ENCODE data around the gene SLC24A3.

DNA sequence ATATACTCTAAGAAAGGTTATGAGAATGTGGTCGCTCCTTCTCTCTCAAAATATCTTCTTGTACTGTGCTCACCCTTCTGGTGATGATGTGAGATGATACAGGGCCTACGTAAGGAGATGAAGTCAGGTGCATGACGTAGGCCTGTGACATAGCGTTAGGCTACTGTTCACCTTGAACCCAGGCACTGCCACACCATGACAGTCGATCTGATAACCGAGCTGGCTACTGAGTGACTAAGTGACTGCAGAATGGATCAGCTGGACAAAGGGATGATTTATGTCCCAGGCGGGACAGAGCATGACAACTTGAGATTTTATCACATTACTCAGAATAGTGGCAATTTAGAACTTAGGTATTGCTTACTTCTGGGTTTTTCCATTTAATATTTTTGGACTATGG lies 11.2 kb downstream of the SLC24A3 start:
- no peak for TF ChIP-seq ZNF48 (tag by site-specific recombination; IDR thresholded peaks at IDR 0.05)
- TF ChIP-seq ZNF175 (tag by site-specific recombination; IDR thresholded peaks at IDR 0.05): no peak
- no peak for TF ChIP-seq GLI4 (tag by site-specific recombination; IDR thresholded peaks at IDR 0.05)
- TF ChIP-seq, protein P1, sequence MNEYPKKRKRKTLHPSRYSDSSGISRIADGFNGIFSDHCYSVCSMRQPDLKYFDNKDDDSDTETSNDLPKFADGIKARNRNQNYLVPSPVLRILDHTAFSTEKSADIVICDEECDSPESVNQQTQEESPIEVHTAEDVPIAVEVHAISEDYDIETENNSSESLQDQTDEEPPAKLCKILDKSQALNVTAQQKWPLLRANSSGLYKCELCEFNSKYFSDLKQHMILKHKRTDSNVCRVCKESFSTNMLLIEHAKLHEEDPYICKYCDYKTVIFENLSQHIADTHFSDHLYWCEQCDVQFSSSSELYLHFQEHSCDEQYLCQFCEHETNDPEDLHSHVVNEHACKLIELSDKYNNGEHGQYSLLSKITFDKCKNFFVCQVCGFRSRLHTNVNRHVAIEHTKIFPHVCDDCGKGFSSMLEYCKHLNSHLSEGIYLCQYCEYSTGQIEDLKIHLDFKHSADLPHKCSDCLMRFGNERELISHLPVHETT (tag by site-specific recombination; IDR thresholded peaks at IDR 0.05): no peak
- TF ChIP-seq, protein P2, sequence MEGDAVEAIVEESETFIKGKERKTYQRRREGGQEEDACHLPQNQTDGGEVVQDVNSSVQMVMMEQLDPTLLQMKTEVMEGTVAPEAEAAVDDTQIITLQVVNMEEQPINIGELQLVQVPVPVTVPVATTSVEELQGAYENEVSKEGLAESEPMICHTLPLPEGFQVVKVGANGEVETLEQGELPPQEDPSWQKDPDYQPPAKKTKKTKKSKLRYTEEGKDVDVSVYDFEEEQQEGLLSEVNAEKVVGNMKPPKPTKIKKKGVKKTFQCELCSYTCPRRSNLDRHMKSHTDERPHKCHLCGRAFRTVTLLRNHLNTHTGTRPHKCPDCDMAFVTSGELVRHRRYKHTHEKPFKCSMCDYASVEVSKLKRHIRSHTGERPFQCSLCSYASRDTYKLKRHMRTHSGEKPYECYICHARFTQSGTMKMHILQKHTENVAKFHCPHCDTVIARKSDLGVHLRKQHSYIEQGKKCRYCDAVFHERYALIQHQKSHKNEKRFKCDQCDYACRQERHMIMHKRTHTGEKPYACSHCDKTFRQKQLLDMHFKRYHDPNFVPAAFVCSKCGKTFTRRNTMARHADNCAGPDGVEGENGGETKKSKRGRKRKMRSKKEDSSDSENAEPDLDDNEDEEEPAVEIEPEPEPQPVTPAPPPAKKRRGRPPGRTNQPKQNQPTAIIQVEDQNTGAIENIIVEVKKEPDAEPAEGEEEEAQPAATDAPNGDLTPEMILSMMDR (tag by site-specific recombination; IDR thresholded peaks at IDR 0.05): no peak
- no peak for TF ChIP-seq ZNF223 (tag by site-specific recombination; IDR thresholded peaks at IDR 0.05)
- TF ChIP-seq, protein P3, sequence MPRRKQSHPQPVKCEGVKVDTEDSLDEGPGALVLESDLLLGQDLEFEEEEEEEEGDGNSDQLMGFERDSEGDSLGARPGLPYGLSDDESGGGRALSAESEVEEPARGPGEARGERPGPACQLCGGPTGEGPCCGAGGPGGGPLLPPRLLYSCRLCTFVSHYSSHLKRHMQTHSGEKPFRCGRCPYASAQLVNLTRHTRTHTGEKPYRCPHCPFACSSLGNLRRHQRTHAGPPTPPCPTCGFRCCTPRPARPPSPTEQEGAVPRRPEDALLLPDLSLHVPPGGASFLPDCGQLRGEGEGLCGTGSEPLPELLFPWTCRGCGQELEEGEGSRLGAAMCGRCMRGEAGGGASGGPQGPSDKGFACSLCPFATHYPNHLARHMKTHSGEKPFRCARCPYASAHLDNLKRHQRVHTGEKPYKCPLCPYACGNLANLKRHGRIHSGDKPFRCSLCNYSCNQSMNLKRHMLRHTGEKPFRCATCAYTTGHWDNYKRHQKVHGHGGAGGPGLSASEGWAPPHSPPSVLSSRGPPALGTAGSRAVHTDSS (tag by site-specific recombination; IDR thresholded peaks at IDR 0.05): no peak
- TF ChIP-seq, protein P4, sequence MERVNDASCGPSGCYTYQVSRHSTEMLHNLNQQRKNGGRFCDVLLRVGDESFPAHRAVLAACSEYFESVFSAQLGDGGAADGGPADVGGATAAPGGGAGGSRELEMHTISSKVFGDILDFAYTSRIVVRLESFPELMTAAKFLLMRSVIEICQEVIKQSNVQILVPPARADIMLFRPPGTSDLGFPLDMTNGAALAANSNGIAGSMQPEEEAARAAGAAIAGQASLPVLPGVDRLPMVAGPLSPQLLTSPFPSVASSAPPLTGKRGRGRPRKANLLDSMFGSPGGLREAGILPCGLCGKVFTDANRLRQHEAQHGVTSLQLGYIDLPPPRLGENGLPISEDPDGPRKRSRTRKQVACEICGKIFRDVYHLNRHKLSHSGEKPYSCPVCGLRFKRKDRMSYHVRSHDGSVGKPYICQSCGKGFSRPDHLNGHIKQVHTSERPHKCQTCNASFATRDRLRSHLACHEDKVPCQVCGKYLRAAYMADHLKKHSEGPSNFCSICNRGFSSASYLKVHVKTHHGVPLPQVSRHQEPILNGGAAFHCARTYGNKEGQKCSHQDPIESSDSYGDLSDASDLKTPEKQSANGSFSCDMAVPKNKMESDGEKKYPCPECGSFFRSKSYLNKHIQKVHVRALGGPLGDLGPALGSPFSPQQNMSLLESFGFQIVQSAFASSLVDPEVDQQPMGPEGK (tag by site-specific recombination; IDR thresholded peaks at IDR 0.05): no peak
- TF ChIP-seq YY1 (tag by site-specific recombination; IDR thresholded peaks at IDR 0.05): no peak
- TF ChIP-seq ZBTB48 (tag by site-specific recombination; IDR thresholded peaks at IDR 0.05): no peak
- TF ChIP-seq, protein P5, sequence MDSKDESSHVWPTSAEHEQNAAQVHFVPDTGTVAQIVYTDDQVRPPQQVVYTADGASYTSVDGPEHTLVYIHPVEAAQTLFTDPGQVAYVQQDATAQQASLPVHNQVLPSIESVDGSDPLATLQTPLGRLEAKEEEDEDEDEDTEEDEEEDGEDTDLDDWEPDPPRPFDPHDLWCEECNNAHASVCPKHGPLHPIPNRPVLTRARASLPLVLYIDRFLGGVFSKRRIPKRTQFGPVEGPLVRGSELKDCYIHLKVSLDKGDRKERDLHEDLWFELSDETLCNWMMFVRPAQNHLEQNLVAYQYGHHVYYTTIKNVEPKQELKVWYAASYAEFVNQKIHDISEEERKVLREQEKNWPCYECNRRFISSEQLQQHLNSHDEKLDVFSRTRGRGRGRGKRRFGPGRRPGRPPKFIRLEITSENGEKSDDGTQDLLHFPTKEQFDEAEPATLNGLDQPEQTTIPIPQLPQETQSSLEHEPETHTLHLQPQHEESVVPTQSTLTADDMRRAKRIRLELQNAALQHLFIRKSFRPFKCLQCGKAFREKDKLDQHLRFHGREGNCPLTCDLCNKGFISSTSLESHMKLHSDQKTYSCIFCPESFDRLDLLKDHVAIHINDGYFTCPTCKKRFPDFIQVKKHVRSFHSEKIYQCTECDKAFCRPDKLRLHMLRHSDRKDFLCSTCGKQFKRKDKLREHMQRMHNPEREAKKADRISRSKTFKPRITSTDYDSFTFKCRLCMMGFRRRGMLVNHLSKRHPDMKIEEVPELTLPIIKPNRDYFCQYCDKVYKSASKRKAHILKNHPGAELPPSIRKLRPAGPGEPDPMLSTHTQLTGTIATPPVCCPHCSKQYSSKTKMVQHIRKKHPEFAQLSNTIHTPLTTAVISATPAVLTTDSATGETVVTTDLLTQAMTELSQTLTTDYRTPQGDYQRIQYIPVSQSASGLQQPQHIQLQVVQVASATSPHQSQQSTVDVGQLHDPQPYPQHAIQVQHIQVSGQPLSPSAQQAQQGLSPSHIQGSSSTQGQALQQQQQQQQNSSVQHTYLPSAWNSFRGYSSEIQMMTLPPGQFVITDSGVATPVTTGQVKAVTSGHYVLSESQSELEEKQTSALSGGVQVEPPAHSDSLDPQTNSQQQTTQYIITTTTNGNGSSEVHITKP (tag by site-specific recombination; IDR thresholded peaks at IDR 0.05): no peak
- TF ChIP-seq, protein P6, sequence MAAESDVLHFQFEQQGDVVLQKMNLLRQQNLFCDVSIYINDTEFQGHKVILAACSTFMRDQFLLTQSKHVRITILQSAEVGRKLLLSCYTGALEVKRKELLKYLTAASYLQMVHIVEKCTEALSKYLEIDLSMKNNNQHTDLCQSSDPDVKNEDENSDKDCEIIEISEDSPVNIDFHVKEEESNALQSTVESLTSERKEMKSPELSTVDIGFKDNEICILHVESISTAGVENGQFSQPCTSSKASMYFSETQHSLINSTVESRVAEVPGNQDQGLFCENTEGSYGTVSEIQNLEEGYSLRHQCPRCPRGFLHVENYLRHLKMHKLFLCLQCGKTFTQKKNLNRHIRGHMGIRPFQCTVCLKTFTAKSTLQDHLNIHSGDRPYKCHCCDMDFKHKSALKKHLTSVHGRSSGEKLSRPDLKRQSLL (tag by site-specific recombination; IDR thresholded peaks at IDR 0.05): no peak
- no peak for TF ChIP-seq ZNF777 (tag by site-specific recombination; IDR thresholded peaks at IDR 0.05; ENCODE audit: borderline replicate concordance)
- TF ChIP-seq ZNF549 (tag by site-specific recombination; IDR thresholded peaks at IDR 0.05): no peak
